Muscle of leg (tissue), 11 donors: ENCODE data around the gene ITPR2. TPM values are rescaled to one million over a fixed set of nuclear protein-coding genes. Genes with fewer than 3 reads are reported as not detected.
"Not testable (repeated sequence)": the region's sequence is repeated elsewhere in the genome, so short reads cannot be mapped to it uniquely, and the experiment has no call there.

ENCODE experiments used
- DNase-seq: peaks from one replicate; pipeline ENCODE4 v3.0.0; 2013
- H3K27ac ChIP-seq: one replicate; pipeline ENCODE4 v1.5.1; 2013; ENCODE audit warnings: mild to moderate bottlenecking, low read length, control low read depth
- H3K27me3 ChIP-seq: one replicate; pipeline ENCODE4 v1.6.1; 2013; ENCODE audit warnings: low read length; ENCODE audit not compliant: control insufficient read depth, insufficient read depth
- H3K36me3 ChIP-seq: one replicate; pipeline ENCODE4 v1.6.1; 2013; ENCODE audit warnings: low read length; ENCODE audit not compliant: control insufficient read depth, insufficient read depth
- H3K4me1 ChIP-seq: one replicate; pipeline ENCODE4 v1.6.1; 2013; ENCODE audit warnings: low read length; ENCODE audit not compliant: control insufficient read depth, insufficient read depth
- H3K4me3 ChIP-seq: one replicate; pipeline ENCODE4 v1.5.1; 2013; ENCODE audit warnings: low read length, control low read depth
- H3K9me3 ChIP-seq: replicated peaks from 2 replicates; pipeline ENCODE4 v1.6.1; 2013; ENCODE audit warnings: low read depth, low read length; ENCODE audit not compliant: control insufficient read depth
- WGBS: methylation state at CpG from one replicate; pipeline ENCODE4 v1.1.5; 2013; ENCODE audit warnings: missing lambda C conversion rate; ENCODE audit not compliant: insufficient coverage; 5-methylcytosine and 5-hydroxymethylcytosine counted together
- polyA plus RNA-seq, 8 donors: library from polyadenylated mRNA; unstranded; fragments of 120-200 nt; gene quantifications; one replicate each; pipeline versions ENCODE4 v1.2.1 to v1.2.3, GENCODE V29; 2013; ENCODE audit warnings: inconsistent platforms in 1 of 8, low replicate concordance in 1 of 8; ENCODE audit not compliant: insufficient read length in 8 of 8, insufficient read depth in 1 of 8
- total RNA-seq: library from RNA; stranded (reverse); fragments of 120-200 nt; gene quantifications from one replicate; pipeline ENCODE4 v1.2.4, GENCODE V29; 2013

ITPR2 gene
- total and polyA plus RNA-seq, 9 donors = 1.9 to 5.8 (median 3.5) TPM

- not testable (repeated sequence) for H3K36me3 ChIP-seq, H3K4me3 ChIP-seq, H3K4me1 ChIP-seq, H3K27ac ChIP-seq, H3K27me3 ChIP-seq, DNase-seq
- 43% methylated on average over 1 of the region's 3 CpGs for WGBS
- peaks cover 19% of the 10 kb centered on the region for H3K9me3 ChIP-seq
These were observed 57.0 kb downstream of the ITPR2 start for GRCh38 chr12:26775991-26776390.

- H3K9me3 ChIP-seq = peaks cover 19% of the 10 kb centered on the region
- no peaks in the 10 kb centered on the region for H3K27me3 ChIP-seq
- no peak overlapping the region for H3K27ac ChIP-seq
- H3K36me3 ChIP-seq = no peaks in the 10 kb centered on the region
- WGBS = 80% methylated on average over 1 of the region's 3 CpGs
- H3K4me3 ChIP-seq = no peak overlapping the region
- H3K4me1 ChIP-seq = no peaks in the 10 kb centered on the region
- no peak for DNase-seq
These were observed 59.5 kb downstream of the ITPR2 start for GRCh38 chr12:26773313-26774104.

- Histone ChIP-seq H3K27ac (no peak overlapping the region), H3K36me3 (no peaks in the 10 kb centered on the region), H3K27me3 (no peaks in the 10 kb centered on the region), H3K4me3 (no peak overlapping the region), H3K9me3 (peaks cover 6% of the 10 kb centered on the region), H3K4me1 (no peaks in the 10 kb centered on the region)
- DNase-seq = no peak
- no CpG with 5 or more reads among the region's 4 CpGs for WGBS
These were observed 61.1 kb downstream of the ITPR2 start for GRCh38 chr12:26771861-26772260.

GRCh38 chr12:26770239-26771070 is 62.5 kb downstream of the ITPR2 start:
- Histone ChIP-seq H3K4me3 (no peak overlapping the region), H3K27me3 (no peaks in the 10 kb centered on the region), H3K4me1 (no peaks in the 10 kb centered on the region), H3K9me3 (no peaks in the 10 kb centered on the region), H3K27ac (no peak overlapping the region), H3K36me3 (no peaks in the 10 kb centered on the region)
- 80% methylated on average over 1 of the region's 5 CpGs for WGBS
- no peak for DNase-seq

GRCh38 chr12:26769611-26770010 is 63.4 kb downstream of the ITPR2 start:
- peak; percentile 49 for DNase-seq
- H3K27ac ChIP-seq = no peak overlapping the region
- H3K36me3 ChIP-seq = no peaks in the 10 kb centered on the region
- no peak overlapping the region for H3K4me3 ChIP-seq
- no peaks in the 10 kb centered on the region for H3K27me3 ChIP-seq
- no CpG with 5 or more reads among the region's 3 CpGs for WGBS
- no peaks in the 10 kb centered on the region for H3K4me1 ChIP-seq
- H3K9me3 ChIP-seq = no peaks in the 10 kb centered on the region

- no peaks in the 10 kb centered on the region for H3K36me3 ChIP-seq
- no peaks in the 10 kb centered on the region for H3K9me3 ChIP-seq
- H3K4me1 ChIP-seq = no peaks in the 10 kb centered on the region
- no CpG with 5 or more reads among the region's 1 CpG for whole genome bisulfite sequencing
- no peaks in the 10 kb centered on the region for H3K27me3 ChIP-seq
- H3K4me3 ChIP-seq = no peak overlapping the region
- no peak for DNase-seq
- no peak overlapping the region for H3K27ac ChIP-seq
These were observed 64.1 kb downstream of the ITPR2 start for GRCh38 chr12:26768611-26769603.

- Histone ChIP-seq H3K27me3 (no peaks in the 10 kb centered on the region), H3K9me3 (no peaks in the 10 kb centered on the region), H3K27ac (no peak overlapping the region), H3K4me1 (no peaks in the 10 kb centered on the region), H3K36me3 (no peaks in the 10 kb centered on the region), H3K4me3 (no peak overlapping the region)
- DNase-seq = no peak
- WGBS = no CpG with 5 or more reads among the region's 4 CpGs
These were observed 65.1 kb downstream of the ITPR2 start for GRCh38 chr12:26767865-26768264.

- no peak for DNase-seq
- H3K27me3 ChIP-seq = no peaks in the 10 kb centered on the region
- no peak overlapping the region for H3K27ac ChIP-seq
- no peaks in the 10 kb centered on the region for H3K4me1 ChIP-seq
- peaks cover 3% of the 10 kb centered on the region for H3K9me3 ChIP-seq
- WGBS = 80% methylated on average over 1 of the region's 1 CpG
- H3K36me3 ChIP-seq = no peaks in the 10 kb centered on the region
- no peak overlapping the region for H3K4me3 ChIP-seq
These were observed 65.9 kb downstream of the ITPR2 start for GRCh38 chr12:26767116-26767515.

GRCh38 chr12:26762186-26762585 is 70.8 kb downstream of the ITPR2 start:
- H3K4me1 ChIP-seq = no peaks in the 10 kb centered on the region
- no peak for DNase-seq
- no CpG with 5 or more reads among the region's 1 CpG for WGBS

More at GRCh38 chr12:26762186-26762585, 70.8 kb downstream of the ITPR2 start:
- Histone ChIP-seq H3K9me3 (peaks cover 13% of the 10 kb centered on the region), H3K27me3 (no peaks in the 10 kb centered on the region), H3K36me3 (no peaks in the 10 kb centered on the region), H3K27ac (no peak overlapping the region), H3K4me3 (no peak overlapping the region)
